Upper lobe of right lung (tissue), 1 donor: ENCODE measurements around the gene EMILIN1. TPM values are rescaled to one million over a fixed set of nuclear protein-coding genes. Genes with fewer than 3 reads are reported as not detected.

ENCODE experiments used
- ATAC-seq: fragments of 200-7000 bp; cut with Tn5 transposase; one replicate; pipeline ENCODE4 v1.9.1; 2020; ENCODE audit warnings: mild to moderate bottlenecking, moderate library complexity
- DNase-seq: peaks from one replicate; pipeline ENCODE4 v3.0.0-alpha.2; 2020
- H3K27ac ChIP-seq: fragments of 200-600 bp; one replicate; pipeline ENCODE4 v1.8.0; 2022
- H3K27me3 ChIP-seq: fragments of 200-600 bp; one replicate; pipeline ENCODE4 v1.8.0; 2022; ENCODE audit warnings: mild to moderate bottlenecking
- H3K36me3 ChIP-seq: fragments of 200-600 bp; one replicate; pipeline ENCODE4 v1.8.0; 2022
- H3K4me1 ChIP-seq: fragments of 200-600 bp; one replicate; pipeline ENCODE4 v1.8.0; 2022
- H3K4me3 ChIP-seq: fragments of 200-600 bp; one replicate; pipeline ENCODE4 v1.8.0; 2022; ENCODE audit warnings: mild to moderate bottlenecking
- H3K9me3 ChIP-seq: fragments of 200-600 bp; one replicate; pipeline ENCODE4 v1.8.0; 2022
- CTCF ChIP-seq: fragments of 200-600 bp; IDR thresholded peaks from one replicate; pipeline ENCODE4 v1.8.0; 2022; ENCODE audit warnings: antibody characterized with exemption
- intact Hi-C: fragments of 100-400 bp; cut with DNase I; formaldehyde crosslinking; loops from one replicate; pipeline ENCODE4 v1.11.0; 2022
- total RNA-seq: library from RNA; stranded (reverse); fragmentation: NEBNext Ultra II Directional; extraction: Animal tissue kit (Norgen Biotek cat#: 25700); gene quantifications from one replicate; pipeline ENCODE4 v1.2.1, GENCODE V29; 2021
- donor health status: DM: no; HTN: yes; CAD: no; lungs with severe emphysema.

EMILIN1 gene
- total RNA-seq, 1 donor from 2014 or later: 84.6 TPM

GRCh38 chr2:27087823-27088410 lies 9.5 kb downstream of the EMILIN1 start:
- Histone ChIP-seq H3K9me3 (no peaks in the 10 kb centered on the region), H3K27ac (no peak overlapping the region), H3K4me1 (peaks cover 17% of the 10 kb centered on the region), H3K27me3 (no peaks in the 10 kb centered on the region), H3K36me3 (no peaks in the 10 kb centered on the region), H3K4me3 (no peak overlapping the region)
- ATAC-seq: no peak
- intact Hi-C loops: loop anchor here (10.0 kb wide), 1 partner anchor 123 kb away; no protein-coding TSS in a partner anchor
- no peak for TF ChIP-seq CTCF
- no peak for DNase-seq

GRCh38 chr2:27088634-27089033 lies 10.2 kb downstream of the EMILIN1 start:
- Histone ChIP-seq H3K36me3 (no peaks in the 10 kb centered on the region), H3K27ac (no peak overlapping the region), H3K9me3 (no peaks in the 10 kb centered on the region), H3K27me3 (no peaks in the 10 kb centered on the region), H3K4me3 (no peak overlapping the region), H3K4me1 (peaks cover 17% of the 10 kb centered on the region)
- TF ChIP-seq CTCF: no peak
- ATAC-seq (no peak), DNase-seq (no peak)
- intact Hi-C loops: loop anchor here (10.0 kb wide), 1 partner anchor 124 kb away; no protein-coding TSS in a partner anchor

GRCh38 chr2:27089111-27089954 lies 10.9 kb downstream of the EMILIN1 start:
- intact Hi-C loops: loop anchor here (10.0 kb wide), 1 partner anchor 125 kb away; no protein-coding TSS in a partner anchor
- Histone ChIP-seq H3K27me3 (no peaks in the 10 kb centered on the region), H3K4me3 (no peak overlapping the region), H3K9me3 (no peaks in the 10 kb centered on the region), H3K4me1 (peaks cover 17% of the 10 kb centered on the region), H3K27ac (no peak overlapping the region), H3K36me3 (no peaks in the 10 kb centered on the region)
- DNase-seq (no peak), ATAC-seq (no peak)
- no peak for TF ChIP-seq CTCF

GRCh38 chr2:27091746-27092695 lies 13.6 kb downstream of the EMILIN1 start:
- intact Hi-C loops: no loop called here
- H3K4me1 ChIP-seq: peaks cover 16% of the 10 kb centered on the region
- no peak overlapping the region for H3K4me3 ChIP-seq
- DNase-seq (no peak), ATAC-seq (no peak)
- no peaks in the 10 kb centered on the region for H3K27me3 ChIP-seq
- no peaks in the 10 kb centered on the region for H3K9me3 ChIP-seq
- TF ChIP-seq CTCF: no peak
- H3K36me3 ChIP-seq: no peaks in the 10 kb centered on the region
- H3K27ac ChIP-seq: no peak overlapping the region

GRCh38 chr2:27092696-27093429 lies 14.4 kb downstream of the EMILIN1 start:
- Histone ChIP-seq H3K4me3 (no peak overlapping the region), H3K27me3 (no peaks in the 10 kb centered on the region), H3K9me3 (no peaks in the 10 kb centered on the region), H3K36me3 (no peaks in the 10 kb centered on the region), H3K4me1 (peaks cover 8% of the 10 kb centered on the region), H3K27ac (no peak overlapping the region)
- intact Hi-C loops: no loop called here
- no peak for TF ChIP-seq CTCF
- ATAC-seq (no peak), DNase-seq (no peak)
